Upper lobe of left lung (tissue), 4 donors: ENCODE data around the gene PCYT2.

Source experiments
- CTCF ChIP-seq, 6 experiments: fragments of 450-650 bp in 4 of 6; fragments of 200-600 bp in 2 of 6; sonication (generic) in 2 of 6; IDR thresholded peaks; one replicate each; pipeline ENCODE4 v1.5.1; 2016 to 2019; ENCODE audit warnings: antibody characterized with exemption in 6 of 6
- POLR2A ChIP-seq, 4 donors: fragments of 450-650 bp; IDR thresholded peaks; one replicate each; pipeline ENCODE4 v1.5.1; 2016 to 2017; ENCODE audit warnings: antibody characterized with exemption in 4 of 4, mild to moderate bottlenecking in 2 of 4
- POLR2AphosphoS5 ChIP-seq, 2 donors: sonication (generic); formaldehyde crosslinking; IDR thresholded peaks; one replicate each; pipeline ENCODE4 v1.5.1; 2017; ENCODE audit warnings: antibody characterized with exemption in 2 of 2

GRCh38 chr17:81911969-81912368 lies 770 bp upstream of the PCYT2 start:
- TF ChIP-seq POLR2A (IDR thresholded peaks at IDR 0.05) (no peak), CTCF (IDR thresholded peaks at IDR 0.05) (no peak), POLR2AphosphoS5 (IDR thresholded peaks at IDR 0.05) (no peak)
